ENCODE measurements around the gene ZNF816.
"Not testable (repeated sequence)": the region's sequence is repeated elsewhere in the genome, so short reads cannot be mapped to it uniquely, and the experiment has no call there.

The ZNF816 gene

DNA sequence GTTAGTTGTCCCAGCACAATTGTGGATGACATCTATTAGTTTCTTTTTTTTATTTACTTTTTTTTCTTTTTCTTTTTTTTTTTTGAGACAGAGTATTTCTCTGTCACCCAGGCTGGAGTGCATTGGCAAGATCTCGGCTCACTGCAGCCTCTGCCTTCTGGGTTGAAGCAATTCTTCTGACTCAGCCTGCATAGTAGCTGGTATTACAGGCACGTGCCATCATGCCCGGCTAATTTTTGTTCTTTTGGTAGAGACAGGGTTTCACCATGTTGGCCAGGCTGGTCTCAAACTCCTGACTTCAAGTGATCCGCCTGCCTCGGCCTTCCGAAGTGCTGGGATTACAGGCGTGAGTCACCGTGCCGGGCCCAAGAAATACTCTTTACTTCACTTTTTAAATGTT is 38.0 kb downstream of the ZNF816 start:
- not testable (repeated sequence) for DNase-seq

DNA sequence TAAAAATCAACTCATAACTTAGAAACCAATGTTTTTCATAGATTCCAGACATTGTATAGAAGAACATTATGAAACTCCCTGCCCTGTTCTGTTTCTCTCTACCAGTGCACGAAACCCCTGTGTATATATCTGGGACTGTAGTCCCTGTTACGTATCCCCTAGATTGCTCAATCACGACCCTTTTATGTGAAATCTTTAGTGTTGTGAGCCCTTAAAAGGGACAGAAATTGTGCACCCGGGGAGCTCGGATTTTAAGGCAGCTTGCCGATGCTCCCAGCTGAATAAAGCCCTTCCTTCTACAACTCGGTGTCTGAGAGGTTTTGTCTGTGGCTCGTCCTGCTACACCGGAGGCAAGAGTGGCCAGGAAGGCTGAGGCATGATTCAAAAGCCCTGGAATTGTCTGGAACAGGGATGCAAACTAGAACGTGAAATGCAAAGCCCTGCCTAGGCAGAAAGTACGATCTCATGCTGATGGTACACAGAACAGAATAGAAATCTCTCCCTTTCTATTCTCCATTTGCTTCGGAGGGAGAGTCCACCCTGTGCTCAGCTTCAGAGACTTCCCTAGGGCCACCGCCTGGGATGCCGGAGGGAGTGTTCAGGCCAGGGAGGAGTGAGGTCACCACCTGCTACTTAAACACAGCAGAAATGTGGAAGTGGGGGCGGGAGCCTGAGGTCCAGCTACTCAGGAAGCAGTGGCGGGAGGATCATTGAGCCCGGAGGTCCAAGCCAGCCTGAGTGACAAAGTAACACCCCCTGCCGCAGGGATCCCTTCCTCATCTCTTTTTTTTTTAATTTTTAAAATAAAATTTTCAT is 38.7 kb downstream of the ZNF816 start:
- DNase-seq, result no peak

DNA sequence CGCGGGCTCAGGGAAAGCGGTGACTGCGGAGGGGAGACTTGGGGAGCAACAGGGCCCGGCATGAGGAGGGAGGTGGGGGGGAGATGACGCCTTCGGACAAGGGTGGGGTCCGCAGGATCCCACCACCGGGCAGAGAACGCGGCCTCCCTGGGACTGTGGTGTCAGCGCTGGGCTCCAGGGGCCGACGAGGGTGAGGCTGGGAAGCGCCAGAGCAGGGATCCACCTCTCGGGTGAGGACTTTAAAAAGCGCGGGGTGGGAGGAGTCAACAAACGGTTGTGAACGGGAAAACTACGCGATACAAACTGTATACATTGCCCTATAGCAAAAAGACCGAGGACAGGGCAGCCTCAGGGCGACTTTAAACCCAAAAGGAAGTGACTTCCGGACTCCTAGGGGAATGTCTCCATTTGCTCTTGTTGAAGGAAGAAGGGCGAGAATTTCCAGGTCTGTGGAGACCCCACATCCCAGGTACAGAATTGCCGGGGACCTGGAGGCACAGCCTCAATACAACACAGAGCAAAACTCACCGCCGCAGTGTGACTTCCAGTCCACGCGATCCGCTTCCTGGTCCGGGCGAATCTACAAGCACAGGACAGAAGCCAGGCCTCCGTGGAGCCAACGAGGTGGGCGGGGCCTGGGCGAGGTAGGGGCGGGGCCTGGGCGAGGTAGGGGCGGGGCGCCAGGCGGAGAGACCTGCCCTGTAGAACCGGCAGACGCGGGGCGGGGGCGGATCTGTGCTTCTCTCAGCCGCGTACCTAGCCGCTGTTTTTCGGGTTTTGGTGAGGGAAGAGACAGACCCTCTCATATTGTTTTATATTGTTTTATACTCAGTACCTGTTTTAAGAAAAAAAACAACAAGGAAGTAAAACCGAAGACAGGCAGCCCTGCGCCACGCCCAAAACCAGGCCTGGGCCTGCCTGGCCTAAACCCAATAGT is 39.6 kb downstream of the ZNF816 start, which contains the start of gene ZNF888:
Gene ZNF888, minus strand, starts transcription at position 588 of the 937 bp plus-strand sequence. CDS start 5,555 bp downstream, outside the sequence.
- peak; percentile 68 to 89 (median 76) for DNase-seq

DNA sequence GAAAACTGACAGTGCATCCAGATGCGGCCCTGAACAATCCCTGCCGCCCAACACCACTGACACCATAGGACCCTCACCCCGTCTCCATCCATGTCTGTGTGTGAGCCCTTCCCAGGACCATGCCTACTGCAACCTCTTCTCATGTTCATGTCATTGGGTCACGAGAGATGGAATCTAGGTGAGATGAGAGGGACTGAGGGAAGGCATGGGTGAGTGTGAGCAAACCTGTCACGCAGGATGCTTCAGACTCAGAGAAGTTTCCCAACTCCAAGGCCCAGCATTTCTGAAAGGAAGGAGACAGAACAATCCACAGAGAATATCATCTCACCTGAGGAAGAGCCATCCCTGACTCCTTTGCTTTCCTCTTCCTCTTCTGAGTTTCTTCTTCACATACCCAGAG is 45.1 kb downstream of the ZNF816 start:
- DNase-seq, result no peak

DNA sequence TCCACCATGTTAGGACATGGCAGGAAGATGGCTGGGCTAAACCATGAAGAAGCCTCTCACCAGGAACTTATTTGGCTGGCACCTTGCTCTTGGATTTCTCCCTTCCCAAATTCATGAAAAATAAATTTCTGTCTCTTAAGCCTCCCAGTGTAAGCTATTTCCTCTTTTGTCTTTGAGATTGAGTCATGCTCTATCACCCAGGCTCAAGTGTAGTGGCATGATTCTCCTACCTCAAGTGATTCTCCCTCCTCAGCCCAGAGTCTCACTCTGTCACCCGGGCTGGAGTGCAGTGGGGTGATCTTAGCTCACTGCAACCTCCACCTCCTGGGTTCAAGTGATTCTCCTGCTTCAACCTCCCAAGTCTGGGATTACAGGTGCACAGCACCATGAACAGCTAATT is 52.0 kb downstream of the ZNF816 start:
- no peak for DNase-seq

DNA sequence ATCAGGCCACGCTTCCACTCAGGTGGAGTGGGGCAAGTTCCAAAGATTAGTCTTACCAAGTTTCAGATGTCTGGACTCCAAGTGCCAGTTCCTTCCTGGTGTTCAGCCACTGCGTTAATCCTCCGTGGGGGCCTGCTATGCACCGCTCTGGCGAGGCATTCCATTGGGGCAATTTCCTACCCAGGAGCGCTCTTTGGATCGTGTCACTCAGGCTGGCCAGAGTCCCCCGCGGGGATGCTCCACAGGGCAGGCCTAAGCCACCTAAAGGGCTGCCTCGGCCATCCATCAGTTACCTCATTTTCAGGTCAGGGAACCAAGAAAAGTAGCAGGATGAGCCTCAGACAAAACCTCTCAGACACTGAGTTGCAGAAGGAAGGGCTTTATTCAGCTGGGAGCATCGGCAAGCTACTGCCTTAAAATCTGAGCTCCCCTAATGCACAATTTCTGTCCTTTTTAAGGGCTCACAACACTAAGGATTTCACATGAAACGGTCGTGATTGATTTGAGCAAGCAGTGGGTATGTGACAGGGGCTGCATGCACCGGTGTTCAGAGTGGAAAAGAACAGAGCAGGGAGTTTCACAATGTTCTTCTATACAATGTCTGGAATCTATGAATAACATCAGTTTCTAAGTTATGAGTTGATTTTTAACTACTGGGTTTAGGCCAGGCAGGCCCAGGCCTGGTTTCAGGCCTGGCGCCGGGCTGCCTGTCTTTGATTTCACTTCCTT is 58.5 kb downstream of the ZNF816 start:
- not testable (repeated sequence) for DNase-seq

DNA sequence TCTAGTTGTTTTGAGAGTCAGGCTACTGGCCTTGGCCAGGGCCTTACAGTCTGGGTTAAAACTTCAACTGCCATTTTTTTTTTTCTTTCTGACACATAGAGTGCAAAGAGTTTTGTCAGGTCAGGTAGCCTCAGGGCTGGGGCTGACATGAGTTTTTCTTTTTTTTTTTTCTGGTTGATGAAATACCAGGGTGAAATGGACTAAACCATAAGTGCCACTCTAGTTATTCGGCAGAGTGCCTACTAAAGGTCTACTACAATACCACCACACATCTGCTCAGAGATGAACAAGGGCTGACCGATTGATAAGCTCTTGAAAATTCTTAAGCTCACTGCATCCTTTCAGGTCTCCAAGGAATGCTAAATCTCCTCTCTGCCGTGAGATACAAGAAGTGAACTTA is 60.8 kb downstream of the ZNF816 start:
- no peak for DNase-seq
